Measurements from ENCODE around the gene FUOM. TPM values are rescaled to one million over a fixed set of nuclear protein-coding genes. Genes with fewer than 3 reads are reported as not detected.

Gene FUOM
- total RNA-seq, 3 donors from 2014 or later: 13.8 to 31.5 (median 31.2) TPM

DNA sequence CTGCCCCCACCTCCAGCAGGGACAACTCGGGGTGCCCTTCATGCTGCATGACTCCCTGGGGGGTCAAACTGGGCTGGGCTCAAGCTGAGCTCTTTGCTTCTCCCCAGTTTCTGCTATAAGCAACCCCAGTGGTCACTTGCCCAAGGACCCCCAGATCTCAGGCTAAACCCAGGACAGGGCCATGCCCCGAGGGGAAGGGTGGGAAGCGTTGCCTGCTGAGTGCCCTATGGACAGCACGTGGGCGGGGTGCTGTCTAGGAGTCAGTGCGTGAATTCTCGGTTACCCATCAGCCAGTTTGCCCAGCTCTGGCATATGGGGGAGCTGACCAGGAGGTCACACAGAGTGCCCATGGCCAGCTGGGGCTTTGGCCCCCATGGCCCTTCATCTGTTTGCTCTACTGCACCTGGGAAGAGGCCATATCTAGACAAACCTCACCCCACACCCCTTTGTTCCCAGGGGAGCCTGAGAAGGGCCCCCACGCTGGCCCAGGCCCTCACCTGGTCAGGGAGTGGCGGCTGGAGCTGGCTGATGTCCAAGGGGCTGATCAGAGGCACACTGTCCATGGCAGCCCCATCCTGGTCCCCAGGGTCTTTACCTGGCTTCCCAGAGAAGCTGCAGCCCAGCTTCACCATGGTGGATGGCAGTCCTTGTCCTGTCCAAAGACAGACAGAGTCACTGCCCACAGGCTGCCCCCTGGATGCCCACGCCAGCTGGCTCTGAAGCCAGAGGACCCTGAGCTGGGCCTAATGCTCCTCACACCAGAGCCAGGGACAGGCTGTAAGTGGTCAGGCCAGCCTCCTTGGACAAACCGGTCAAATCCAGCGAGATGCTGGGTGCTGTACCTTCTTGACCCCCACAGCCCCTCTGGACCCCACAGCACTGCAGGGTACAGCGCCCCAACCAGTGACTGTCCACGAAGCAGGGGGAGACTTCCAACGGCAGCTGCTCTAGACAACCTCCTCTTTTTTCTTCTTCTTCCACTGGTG lies 29.2 kb downstream of the FUOM start:
- no peak for DNase-seq (ENCODE audit: low spot score in 2 of 2)
- H3K27ac ChIP-seq: no peak overlapping the region
- no peak for TF ChIP-seq POLR2AphosphoS5 (IDR thresholded peaks at IDR 0.05)
- TF ChIP-seq, protein P1, sequence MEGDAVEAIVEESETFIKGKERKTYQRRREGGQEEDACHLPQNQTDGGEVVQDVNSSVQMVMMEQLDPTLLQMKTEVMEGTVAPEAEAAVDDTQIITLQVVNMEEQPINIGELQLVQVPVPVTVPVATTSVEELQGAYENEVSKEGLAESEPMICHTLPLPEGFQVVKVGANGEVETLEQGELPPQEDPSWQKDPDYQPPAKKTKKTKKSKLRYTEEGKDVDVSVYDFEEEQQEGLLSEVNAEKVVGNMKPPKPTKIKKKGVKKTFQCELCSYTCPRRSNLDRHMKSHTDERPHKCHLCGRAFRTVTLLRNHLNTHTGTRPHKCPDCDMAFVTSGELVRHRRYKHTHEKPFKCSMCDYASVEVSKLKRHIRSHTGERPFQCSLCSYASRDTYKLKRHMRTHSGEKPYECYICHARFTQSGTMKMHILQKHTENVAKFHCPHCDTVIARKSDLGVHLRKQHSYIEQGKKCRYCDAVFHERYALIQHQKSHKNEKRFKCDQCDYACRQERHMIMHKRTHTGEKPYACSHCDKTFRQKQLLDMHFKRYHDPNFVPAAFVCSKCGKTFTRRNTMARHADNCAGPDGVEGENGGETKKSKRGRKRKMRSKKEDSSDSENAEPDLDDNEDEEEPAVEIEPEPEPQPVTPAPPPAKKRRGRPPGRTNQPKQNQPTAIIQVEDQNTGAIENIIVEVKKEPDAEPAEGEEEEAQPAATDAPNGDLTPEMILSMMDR (IDR thresholded peaks at IDR 0.05): no peak
- TF ChIP-seq POLR2A (IDR thresholded peaks at IDR 0.05): no peak

DNA sequence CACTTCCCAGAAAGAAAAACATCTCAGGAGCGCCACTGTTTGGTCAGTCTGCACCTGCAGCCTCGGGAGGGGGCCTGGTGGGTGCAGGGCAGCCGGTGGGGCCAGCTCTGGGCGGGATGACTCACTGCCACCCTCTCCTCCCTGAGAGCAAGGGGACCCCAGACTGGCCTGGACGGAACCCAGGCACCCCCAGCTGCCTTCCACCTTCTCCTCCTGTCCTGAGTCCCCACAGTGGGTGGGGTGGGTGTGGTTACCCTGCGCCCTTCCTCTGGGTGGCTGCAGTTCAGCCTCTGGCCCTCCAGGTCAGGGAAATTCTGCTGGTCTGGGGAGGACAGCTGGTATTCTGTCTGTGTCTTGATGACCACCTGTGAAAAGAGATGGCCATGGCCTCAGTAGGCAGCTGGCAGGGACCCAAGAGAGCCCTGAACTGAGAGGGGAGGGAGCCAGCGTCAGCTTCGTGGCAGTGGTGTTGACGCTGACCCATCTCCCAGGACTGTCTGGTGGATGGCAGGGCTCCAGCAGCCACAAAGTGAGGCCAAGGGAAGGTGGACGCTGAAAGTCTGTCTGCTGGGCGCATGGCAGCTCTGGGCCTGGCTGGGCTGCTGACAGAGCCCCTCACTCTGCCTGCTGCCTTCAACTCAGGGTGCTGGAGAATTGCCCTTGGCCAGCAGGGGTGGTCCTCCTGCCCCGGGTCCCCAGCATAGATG lies 30.0 kb downstream of the FUOM start:
- DNase-seq (ENCODE audit: low spot score in 2 of 2): no peak
- H3K27me3 ChIP-seq: peaks cover 6 to 64% of the 10 kb centered on the region in 2 donors

More for the DNA sequence above, 29.2 kb downstream of the FUOM start:
- H3K4me1 ChIP-seq: peaks cover 0 to 5% of the 10 kb centered on the region in 2 donors
- no peaks in the 10 kb centered on the region for H3K9me3 ChIP-seq
- intact Hi-C loops (cut with DNase I; ENCODE audit: low total_unique reads): no loop called here
- peaks cover 6 to 66% of the 10 kb centered on the region in 2 donors for H3K27me3 ChIP-seq
- no peak overlapping the region for H3K4me3 ChIP-seq
- no peaks in the 10 kb centered on the region for H3K36me3 ChIP-seq

DNA sequence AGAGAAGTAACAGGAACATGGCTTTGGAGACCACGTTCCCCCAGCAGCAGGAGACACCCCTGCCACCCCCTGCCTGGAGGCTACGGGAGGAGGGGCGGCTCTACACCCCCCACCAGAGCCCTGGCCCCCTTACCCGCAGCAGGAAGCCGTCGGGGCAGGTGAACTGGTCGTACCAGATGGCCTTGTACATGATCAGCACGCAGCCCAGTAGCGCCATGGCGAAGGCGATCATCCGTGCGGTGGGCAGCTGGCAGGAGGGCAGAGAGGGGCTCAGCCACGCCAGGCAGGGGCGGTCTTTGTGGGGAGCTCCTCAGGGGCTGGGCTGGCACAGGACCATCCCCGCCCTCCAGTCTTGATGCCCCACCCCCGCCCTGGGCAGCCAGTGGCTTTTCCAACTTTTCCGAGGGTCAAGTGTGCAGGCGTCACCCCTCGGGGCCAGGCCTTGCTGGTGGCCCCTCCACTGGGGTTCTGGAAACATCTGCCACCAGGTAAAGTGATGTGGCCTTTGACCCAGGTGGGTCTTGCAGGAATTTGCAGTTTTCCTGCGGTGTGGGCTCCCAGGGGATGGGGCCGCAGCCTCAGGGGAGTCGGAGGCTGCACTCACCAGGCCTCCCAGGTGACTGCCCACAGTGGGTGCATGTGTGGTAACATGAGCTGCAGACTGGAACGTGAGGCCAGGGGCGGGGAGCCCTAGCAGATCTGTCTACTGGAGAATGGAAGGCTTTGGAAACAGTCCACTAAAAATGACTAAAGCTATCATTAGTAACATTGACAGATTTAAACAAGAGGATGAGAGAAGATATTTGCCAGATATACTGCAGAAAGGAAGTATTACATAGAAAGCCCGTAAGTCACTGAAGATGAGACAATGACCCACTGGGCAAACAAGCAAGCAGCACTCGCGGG lies 30.8 kb downstream of the FUOM start:
- intact Hi-C loops (cut with DNase I; ENCODE audit: low total_unique reads): no loop called here
- Histone ChIP-seq H3K27ac (no peak overlapping the region), H3K9me3 (no peaks in the 10 kb centered on the region), H3K27me3 (peaks cover 6 to 56% of the 10 kb centered on the region in 2 donors), H3K36me3 (no peaks in the 10 kb centered on the region), H3K4me1 (peaks cover 0 to 5% of the 10 kb centered on the region in 2 donors), H3K4me3 (no peak overlapping the region)
- no peak for DNase-seq (ENCODE audit: low spot score in 2 of 2)
- TF ChIP-seq POLR2AphosphoS5 (IDR thresholded peaks at IDR 0.05) (no peak), POLR2A (IDR thresholded peaks at IDR 0.05) (no peak)
- TF ChIP-seq, protein P1 (IDR thresholded peaks at IDR 0.05): no peak

More for the DNA sequence above, 30.0 kb downstream of the FUOM start:
- Histone ChIP-seq H3K27ac (no peak overlapping the region), H3K9me3 (no peaks in the 10 kb centered on the region), H3K4me3 (no peak overlapping the region), H3K36me3 (no peaks in the 10 kb centered on the region), H3K4me1 (peaks cover 0 to 5% of the 10 kb centered on the region in 2 donors)
- TF ChIP-seq POLR2A (IDR thresholded peaks at IDR 0.05) (no peak), POLR2AphosphoS5 (IDR thresholded peaks at IDR 0.05) (no peak)
- TF ChIP-seq, protein P1 (IDR thresholded peaks at IDR 0.05): no peak
- intact Hi-C loops (cut with DNase I; ENCODE audit: low total_unique reads): no loop called here

DNA sequence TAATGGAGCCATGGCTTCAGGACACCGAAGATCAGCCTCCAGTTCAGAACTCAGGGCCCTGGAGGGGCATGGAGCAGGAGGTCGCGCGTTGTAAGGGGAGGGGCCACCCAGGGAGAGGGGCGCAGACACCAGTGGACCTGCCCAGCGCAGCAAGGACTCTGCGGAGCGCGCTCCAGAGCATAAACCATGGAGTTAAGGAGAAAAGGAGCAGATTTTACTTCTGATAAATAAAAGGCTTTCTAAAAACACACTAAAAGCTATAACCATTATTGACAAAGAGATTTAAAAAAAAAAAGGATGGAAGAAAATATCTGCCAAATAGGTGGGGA lies 31.6 kb downstream of the FUOM start:
- Histone ChIP-seq H3K27ac (no peak overlapping the region), H3K27me3 (peaks cover 6 to 52% of the 10 kb centered on the region in 2 donors), H3K9me3 (no peaks in the 10 kb centered on the region), H3K4me1 (peaks cover 0 to 5% of the 10 kb centered on the region in 2 donors), H3K36me3 (no peaks in the 10 kb centered on the region), H3K4me3 (peak overlapping the region in 2 of 3 donors; percentile 52 to 68)
- no peak for DNase-seq (ENCODE audit: low spot score in 2 of 2)
- intact Hi-C loops (cut with DNase I; ENCODE audit: low total_unique reads): no loop called here
- TF ChIP-seq POLR2A (IDR thresholded peaks at IDR 0.05) (no peak), POLR2AphosphoS5 (IDR thresholded peaks at IDR 0.05) (no peak)
- TF ChIP-seq, protein P1 (IDR thresholded peaks at IDR 0.05): no peak
